ENCODE measurements around the gene VWF. TPM values are rescaled to one million over a fixed set of nuclear protein-coding genes. Genes with fewer than 3 reads are reported as not detected.

VWF gene
- total and polyA plus RNA-seq, 2 of the 13 experiments (the other 11 are each of a cell fraction or from before 2014, with no cell fraction given) = 0.20 to 0.25 TPM

- TF ChIP-seq PATZ1 (CRISPR knock-in tag; IDR thresholded peaks at IDR 0.05) (no peak), ATF2 (CRISPR knock-in tag; IDR thresholded peaks at IDR 0.05) (0 out of 2 replicates have a peak, but pooled peaks have one; percentile 33), ZNF660 (CRISPR knock-in tag; IDR thresholded peaks at IDR 0.05; ENCODE audit: borderline replicate concordance, low read depth) (no peak), XRCC5 (optimal IDR thresholded peaks at IDR 0.05; ENCODE audit: low read length) (peak; percentile 61), CTCF (CRISPR knock-in tag; IDR thresholded peaks at IDR 0.05) (peak; percentile 92), GABPB1 (CRISPR knock-in tag; IDR thresholded peaks at IDR 0.05) (0 out of 2 replicates have a peak, but pooled peaks have one; percentile 19), GATAD2A (CRISPR knock-in tag; IDR thresholded peaks at IDR 0.05) (0 out of 2 replicates have a peak, but pooled peaks have one; percentile 13), ZNF264 (CRISPR knock-in tag; IDR thresholded peaks at IDR 0.05) (no peak), STAG1 (CRISPR knock-in tag; IDR thresholded peaks at IDR 0.05) (peak; percentile 85), ZFX (CRISPR knock-in tag; IDR thresholded peaks at IDR 0.05; ENCODE audit: low read depth) (0 out of 2 replicates have a peak, but pooled peaks have one; percentile 19), RAD21 (CRISPR knock-in tag; IDR thresholded peaks at IDR 0.05) (peak; percentile 58)
Observed at GRCh38 chr12:6039894-6040601, 84.4 kb downstream of the VWF start (continued).

All from HepG2 (cell line).